Mesendoderm (in vitro differentiated cells): Measurements from ENCODE around the gene OPCML.

Experiments used
- DNase-seq: peaks from one replicate; pipeline ENCODE4 v3.0.0; 2013
- H2AK5ac ChIP-seq: 2 replicates; pipeline ENCODE4 v1.6.1; 2013; ENCODE audit warnings: low read length, inconsistent platforms
- H2BK120ac ChIP-seq: 2 replicates; pipeline ENCODE4 v1.6.1; 2013; ENCODE audit warnings: low read depth, mild to moderate bottlenecking, low read length, moderate library complexity, mixed read lengths
- H2BK15ac ChIP-seq: replicated peaks from 2 replicates; pipeline ENCODE4 v1.6.1; 2013; ENCODE audit warnings: low read depth, mild to moderate bottlenecking, moderate library complexity
- H2BK5ac ChIP-seq: 2 replicates; pipeline ENCODE4 v1.6.1; 2013; ENCODE audit warnings: low read length, inconsistent platforms
- H3K18ac ChIP-seq: 2 replicates; pipeline ENCODE4 v1.6.1; 2013; ENCODE audit warnings: mild to moderate bottlenecking, low read length, mixed read lengths
- H3K23ac ChIP-seq: one replicate; pipeline ENCODE4 v1.6.1; 2013; ENCODE audit warnings: low read length
- H3K27ac ChIP-seq: 2 replicates; pipeline ENCODE4 v1.5.1; 2013; ENCODE audit warnings: low read depth, mild to moderate bottlenecking, inconsistent platforms, low read length, moderate library complexity
- H3K27me3 ChIP-seq: 2 replicates; pipeline ENCODE4 v1.6.1; 2013; ENCODE audit warnings: low read length, control low read depth, mild to moderate bottlenecking, inconsistent platforms; ENCODE audit not compliant: insufficient read depth, poor library complexity
- H3K36me3 ChIP-seq: 2 replicates; pipeline ENCODE4 v1.6.1; 2013; ENCODE audit warnings: low read length, inconsistent platforms; ENCODE audit not compliant: control insufficient read depth, insufficient read depth
- H3K4ac ChIP-seq: one replicate; pipeline ENCODE4 v1.6.1; 2013; ENCODE audit warnings: low read depth, mild to moderate bottlenecking, low read length, moderate library complexity
- H3K4me1 ChIP-seq: 2 replicates; pipeline ENCODE4 v1.6.1; 2013; ENCODE audit warnings: low read depth, low read length, inconsistent platforms; ENCODE audit not compliant: control insufficient read depth
- H3K4me2 ChIP-seq: 2 replicates; pipeline ENCODE4 v1.6.1; 2013; ENCODE audit warnings: low read length
- H3K4me3 ChIP-seq: 2 replicates; pipeline ENCODE4 v1.5.1; 2013; ENCODE audit warnings: mild to moderate bottlenecking, low read length
- H3K56ac ChIP-seq: one replicate; pipeline ENCODE4 v1.6.1; 2013; ENCODE audit warnings: low read length
- H3K79me1 ChIP-seq: 2 replicates; pipeline ENCODE4 v1.6.1; 2013; ENCODE audit warnings: low read length, inconsistent platforms
- H3K79me2 ChIP-seq: 2 replicates; pipeline ENCODE4 v1.6.1; 2013; ENCODE audit warnings: mild to moderate bottlenecking, low read length; ENCODE audit not compliant: control insufficient read depth, insufficient read depth
- H3K9ac ChIP-seq: 2 replicates; pipeline ENCODE4 v1.6.1; 2013; ENCODE audit warnings: low read length, inconsistent platforms
- H4K5ac ChIP-seq: one replicate; pipeline ENCODE4 v1.6.1; 2013; ENCODE audit warnings: low read length
- H4K8ac ChIP-seq: one replicate; pipeline ENCODE4 v1.6.1; 2013; ENCODE audit warnings: low read depth, mild to moderate bottlenecking, control low read depth, low read length, moderate library complexity
- WGBS: extraction: QIAGEN DNeasy Blood & Tissue Kit; methylation state at CpG from one replicate; pipeline ENCODE4 v1.1.7; 2013; ENCODE audit warnings: low lambda C conversion rate, missing lambda C conversion rate; ENCODE audit not compliant: insufficient coverage; ENCODE audit errors: extremely low coverage; 5-methylcytosine and 5-hydroxymethylcytosine counted together

OPCML gene

DNA sequence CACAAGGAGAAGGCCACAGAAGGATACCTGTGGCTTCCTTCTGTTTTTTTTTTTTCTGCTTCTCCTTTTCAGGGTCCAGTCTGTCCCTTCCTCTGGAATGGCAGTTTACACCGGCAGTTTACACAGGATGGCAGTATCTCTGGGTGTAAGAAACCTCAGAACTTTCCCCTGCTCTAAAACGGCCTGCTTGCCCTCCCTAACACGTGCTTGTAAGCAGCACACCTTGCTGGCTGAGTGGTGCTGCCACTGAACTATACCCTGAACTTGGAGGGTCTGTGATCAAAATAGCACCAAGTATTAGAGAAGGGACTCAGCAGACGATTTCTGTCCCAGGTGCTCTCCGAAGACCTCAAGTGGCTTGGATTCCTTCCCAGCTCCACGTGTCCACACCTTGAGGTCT is 904 bp upstream of the OPCML start:
- Histone ChIP-seq H3K56ac (no peak overlapping the region), H3K27me3 (no peaks in the 10 kb centered on the region), H2AK5ac (no peak overlapping the region), H3K4me3 (no peak overlapping the region), H3K18ac (no peak overlapping the region), H3K9ac (no peak overlapping the region), H2BK15ac (no peak overlapping the region), H4K8ac (no peak overlapping the region), H3K4me2 (no peak overlapping the region), H2BK120ac (no peak overlapping the region), H3K27ac (no peak overlapping the region), H3K23ac (no peak overlapping the region), H3K36me3 (no peaks in the 10 kb centered on the region), H3K4me1 (peaks cover 10% of the 10 kb centered on the region), H3K4ac (no peak overlapping the region), H4K5ac (no peak overlapping the region), H2BK5ac (no peak overlapping the region), H3K79me1 (no peaks in the 10 kb centered on the region), H3K79me2 (no peaks in the 10 kb centered on the region)
- WGBS, result no CpG with 5 or more reads among the region's 6 CpGs
- DNase-seq, result no peak

DNA sequence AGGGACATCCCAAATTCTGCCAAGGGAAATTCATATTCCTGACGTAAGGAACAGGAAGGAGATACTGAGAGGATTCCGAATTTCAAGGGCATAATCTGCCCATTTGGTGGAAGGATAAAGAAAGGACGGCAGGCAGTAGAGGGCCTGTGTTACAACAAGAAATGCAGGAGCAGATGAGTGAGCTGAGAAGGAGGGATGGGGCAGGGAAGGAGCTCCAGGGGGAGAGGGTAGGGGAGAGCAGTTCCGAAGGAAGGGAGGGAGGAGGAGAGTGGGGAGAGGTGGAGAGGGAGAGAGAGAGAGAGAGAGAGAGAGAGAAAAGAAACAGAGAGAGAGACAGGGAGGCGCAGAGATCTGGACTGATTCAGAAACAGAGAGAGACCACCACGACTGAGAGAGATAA is 843 bp downstream of the OPCML start:
- Histone ChIP-seq H3K79me1 (no peaks in the 10 kb centered on the region), H2BK5ac (no peak overlapping the region), H2BK15ac (no peak overlapping the region), H3K4ac (no peak overlapping the region), H3K9ac (no peak overlapping the region), H2AK5ac (no peak overlapping the region), H2BK120ac (no peak overlapping the region), H4K8ac (no peak overlapping the region), H3K56ac (peak overlapping the region; percentile 76), H3K4me2 (peak overlapping the region; percentile 94), H3K27me3 (no peaks in the 10 kb centered on the region), H3K4me3 (no peak overlapping the region), H3K4me1 (peaks cover 10% of the 10 kb centered on the region), H4K5ac (no peak overlapping the region), H3K23ac (no peak overlapping the region), H3K27ac (no peak overlapping the region), H3K36me3 (no peaks in the 10 kb centered on the region), H3K18ac (no peak overlapping the region), H3K79me2 (no peaks in the 10 kb centered on the region)
- DNase-seq, result peak; percentile 60
- no CpG with 5 or more reads among the region's 6 CpGs for WGBS

DNA sequence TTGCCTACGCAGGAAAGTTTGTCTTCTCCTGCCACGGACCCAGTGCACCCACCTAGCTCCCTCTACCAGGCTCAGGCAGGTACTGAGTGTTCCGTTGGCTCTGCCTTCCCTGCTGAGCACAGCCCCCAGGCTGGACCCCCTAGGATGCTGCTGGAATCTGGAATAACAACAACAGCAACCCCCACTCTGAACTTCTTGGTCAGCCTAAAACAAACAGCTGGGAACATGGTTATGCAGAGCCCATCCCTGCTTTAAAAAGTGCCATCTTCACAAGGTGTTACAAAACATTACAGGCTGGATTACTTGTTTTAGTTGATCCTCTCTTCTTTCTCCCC is 1.8 kb downstream of the OPCML start:
- Histone ChIP-seq H3K36me3 (no peaks in the 10 kb centered on the region), H4K5ac (no peak overlapping the region), H3K18ac (no peak overlapping the region), H3K56ac (no peak overlapping the region), H2AK5ac (no peak overlapping the region), H3K79me2 (no peaks in the 10 kb centered on the region), H3K27me3 (no peaks in the 10 kb centered on the region), H2BK5ac (no peak overlapping the region), H3K4me2 (no peak overlapping the region), H3K4me1 (peaks cover 10% of the 10 kb centered on the region), H3K4ac (no peak overlapping the region), H3K27ac (no peak overlapping the region), H3K23ac (no peak overlapping the region), H4K8ac (no peak overlapping the region), H2BK120ac (no peak overlapping the region), H3K9ac (no peak overlapping the region), H2BK15ac (no peak overlapping the region), H3K4me3 (no peak overlapping the region), H3K79me1 (no peaks in the 10 kb centered on the region)
- peak; percentile 66 for DNase-seq
- no CpG with 5 or more reads among the region's 3 CpGs for WGBS

DNA sequence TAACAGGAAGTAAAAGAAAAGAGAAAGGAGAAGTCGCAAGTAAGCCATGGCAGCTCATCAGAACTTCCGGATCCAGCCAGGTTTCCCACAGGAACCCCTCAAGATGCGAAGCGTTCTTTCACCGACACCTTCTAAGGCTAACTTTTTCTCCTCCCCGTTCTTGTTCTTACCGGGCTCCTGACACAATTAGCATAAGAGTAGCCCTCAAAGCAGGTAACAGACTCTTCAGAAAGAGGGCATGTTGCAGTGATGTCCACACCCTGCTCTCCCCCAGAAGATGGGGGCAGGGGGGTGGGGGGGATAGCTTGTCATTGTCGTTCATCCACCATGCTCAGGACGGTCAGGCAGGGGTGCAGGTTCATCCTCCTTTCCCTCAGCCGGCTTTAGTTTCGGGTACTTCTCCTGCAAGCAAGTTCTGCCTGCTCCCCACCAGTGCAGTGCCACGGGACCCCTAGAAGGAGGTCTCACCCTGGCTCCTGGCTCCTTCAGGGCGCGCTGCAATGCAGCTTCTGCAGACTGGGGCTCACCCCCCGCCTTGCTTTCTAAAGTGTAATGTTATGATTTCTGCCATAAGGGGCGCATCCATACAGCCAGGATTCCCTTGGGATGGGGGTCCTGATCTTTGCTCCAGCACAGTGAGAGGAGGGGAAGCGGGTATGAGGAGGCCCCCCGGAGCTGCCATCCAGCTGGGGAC is 2.3 kb downstream of the OPCML start:
- Histone ChIP-seq H2BK120ac (no peak overlapping the region), H3K4me1 (peaks cover 10% of the 10 kb centered on the region), H3K9ac (no peak overlapping the region), H2AK5ac (no peak overlapping the region), H3K4ac (no peak overlapping the region), H3K27me3 (no peaks in the 10 kb centered on the region), H3K23ac (no peak overlapping the region), H3K36me3 (no peaks in the 10 kb centered on the region), H4K8ac (no peak overlapping the region), H3K79me2 (no peaks in the 10 kb centered on the region), H3K4me2 (peak overlapping the region; percentile 22), H3K4me3 (no peak overlapping the region), H4K5ac (no peak overlapping the region), H3K79me1 (no peaks in the 10 kb centered on the region), H3K56ac (peak overlapping the region; percentile 22), H3K27ac (no peak overlapping the region), H2BK5ac (no peak overlapping the region), H3K18ac (no peak overlapping the region), H2BK15ac (no peak overlapping the region)
- no CpG with 5 or more reads among the region's 18 CpGs for WGBS
- DNase-seq, result peak; percentile 25

DNA sequence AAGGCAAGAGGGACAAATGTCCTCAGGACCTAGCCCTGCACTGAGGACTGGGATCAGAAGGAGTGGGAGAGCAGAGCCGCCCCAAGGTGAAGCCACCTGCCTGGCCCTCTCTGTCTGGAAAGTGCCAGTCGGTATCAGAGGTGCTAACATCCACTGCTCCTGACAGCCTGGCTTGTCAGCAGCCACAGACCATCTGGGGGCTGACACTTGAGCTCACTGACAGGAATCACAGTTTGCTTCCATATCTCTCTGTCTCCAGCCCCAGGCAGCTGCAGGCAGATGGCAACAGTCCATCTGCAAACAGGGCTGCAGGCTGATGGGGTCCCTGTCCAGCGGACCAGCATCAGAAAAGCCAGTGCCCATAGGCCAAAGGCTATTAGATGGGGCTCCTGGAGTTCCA is 5.5 kb downstream of the OPCML start:
- H2BK120ac ChIP-seq, result no peak overlapping the region
- no peak overlapping the region for H2BK15ac ChIP-seq
- no peak overlapping the region for H3K23ac ChIP-seq
- H3K27ac ChIP-seq, result no peak overlapping the region
- H3K4me3 ChIP-seq, result no peak overlapping the region
- no peak overlapping the region for H2AK5ac ChIP-seq
- H3K27me3 ChIP-seq, result no peaks in the 10 kb centered on the region
- no peak overlapping the region for H3K9ac ChIP-seq
- no peak for DNase-seq
- no peak overlapping the region for H3K4ac ChIP-seq
- no peak overlapping the region for H3K18ac ChIP-seq
- no peak overlapping the region for H2BK5ac ChIP-seq
- H4K5ac ChIP-seq, result no peak overlapping the region
- H3K56ac ChIP-seq, result no peak overlapping the region
- no CpG with 5 or more reads among the region's 3 CpGs for WGBS
- peaks cover 10% of the 10 kb centered on the region for H3K4me1 ChIP-seq
- H3K79me2 ChIP-seq, result no peaks in the 10 kb centered on the region
- no peak overlapping the region for H3K4me2 ChIP-seq
- no peak overlapping the region for H4K8ac ChIP-seq
- H3K36me3 ChIP-seq, result no peaks in the 10 kb centered on the region
- no peaks in the 10 kb centered on the region for H3K79me1 ChIP-seq

DNA sequence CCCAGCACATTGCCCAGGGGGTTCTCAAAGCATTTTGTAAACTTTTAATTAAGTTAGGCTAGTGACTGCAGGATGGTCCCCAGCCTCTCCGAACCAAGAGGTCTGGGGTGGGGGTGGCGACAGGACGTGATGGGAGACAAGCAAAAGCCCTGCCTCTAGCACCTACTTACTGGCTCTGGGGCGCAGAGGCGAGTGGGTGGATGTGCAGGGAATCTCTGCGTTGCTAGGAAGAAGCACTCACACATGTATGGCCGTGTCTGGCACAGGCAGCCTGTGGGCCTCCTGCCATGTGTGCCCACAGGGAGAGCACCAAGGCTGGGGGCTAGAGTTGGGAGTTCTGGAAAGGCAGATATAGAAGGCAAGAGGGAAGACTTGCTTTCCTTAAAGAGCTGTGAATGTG is 6.3 kb downstream of the OPCML start:
- H2AK5ac ChIP-seq, result no peak overlapping the region
- no CpG with 5 or more reads among the region's 7 CpGs for WGBS
- no peak overlapping the region for H2BK5ac ChIP-seq
- H4K8ac ChIP-seq, result no peak overlapping the region
- DNase-seq, result no peak
- H3K4me3 ChIP-seq, result no peak overlapping the region
- H3K4ac ChIP-seq, result no peak overlapping the region
- no peak overlapping the region for H3K23ac ChIP-seq
- no peak overlapping the region for H3K4me2 ChIP-seq
- H3K4me1 ChIP-seq, result peaks cover 10% of the 10 kb centered on the region
- H3K79me2 ChIP-seq, result no peaks in the 10 kb centered on the region
- no peaks in the 10 kb centered on the region for H3K36me3 ChIP-seq
- no peak overlapping the region for H3K18ac ChIP-seq
- no peaks in the 10 kb centered on the region for H3K27me3 ChIP-seq
- H2BK15ac ChIP-seq, result no peak overlapping the region
- no peaks in the 10 kb centered on the region for H3K79me1 ChIP-seq
- H3K9ac ChIP-seq, result no peak overlapping the region
- no peak overlapping the region for H3K56ac ChIP-seq
- H2BK120ac ChIP-seq, result no peak overlapping the region
- H4K5ac ChIP-seq, result no peak overlapping the region
- H3K27ac ChIP-seq, result no peak overlapping the region
